HG02938 (cell line): ENCODE data around the gene RBFOX2.
"Not testable (repeated sequence)": the region's sequence is repeated elsewhere in the genome, so short reads cannot be mapped to it uniquely, and the experiment has no call there.

ENCODE experiments used
- ATAC-seq: cut with Tn5 transposase; IDR thresholded peaks from one replicate; pipeline ENCODE4 v1.9.1; 2021; ENCODE audit warnings: mild to moderate bottlenecking, moderate library complexity; ENCODE audit not compliant: unreplicated experiment

RBFOX2 gene

GRCh38 chr22:35719212-35719875 lies 309.3 kb downstream of the RBFOX2 start:
- no peak for ATAC-seq

- ATAC-seq = no peak
Measured at GRCh38 chr22:35717572-35717971, 311.1 kb downstream of the RBFOX2 start, which contains the start of gene APOL5. TSS of gene APOL5 (plus strand) at chr22:35717872. CDS start at chr22:35717872, 0 bp downstream.

- ATAC-seq = no peak
Measured at GRCh38 chr22:35712672-35713071, 316.0 kb downstream of the RBFOX2 start.

- no peak for ATAC-seq
Measured at GRCh38 chr22:35711336-35711735, 317.3 kb downstream of the RBFOX2 start.

- ATAC-seq = no peak
Measured at GRCh38 chr22:35708917-35709316, 319.7 kb downstream of the RBFOX2 start.

GRCh38 chr22:35708453-35708852 lies 320.2 kb downstream of the RBFOX2 start:
- no peak for ATAC-seq

- no peak for ATAC-seq
Measured at GRCh38 chr22:35705141-35705540, 323.5 kb downstream of the RBFOX2 start.

- ATAC-seq = no peak
Measured at GRCh38 chr22:35703861-35704584, 324.6 kb downstream of the RBFOX2 start.

GRCh38 chr22:35699852-35700251 lies 328.8 kb downstream of the RBFOX2 start:
- ATAC-seq = not testable (repeated sequence)

GRCh38 chr22:35697142-35697541 lies 331.5 kb downstream of the RBFOX2 start:
- no peak for ATAC-seq

- no peak for ATAC-seq
Measured at GRCh38 chr22:35695202-35695601, 333.4 kb downstream of the RBFOX2 start.

GRCh38 chr22:35690001-35690400 lies 338.6 kb downstream of the RBFOX2 start:
- no peak for ATAC-seq

GRCh38 chr22:35688913-35689675 lies 339.5 kb downstream of the RBFOX2 start:
- ATAC-seq = no peak
